ENCODE data around the gene OTP. TPM values are rescaled to one million over a fixed set of nuclear protein-coding genes. Genes with fewer than 3 reads are reported as not detected.

Gene OTP
- total RNA-seq, 1 donor from 2014 or later = not detected

GRCh38 chr5:77640589-77641396 is 2.3 kb upstream of the OTP start:
- DNase-seq = no peak

GRCh38 chr5:77638763-77639671 is 504 bp upstream of the OTP start:
- no peak for DNase-seq

DNA sequence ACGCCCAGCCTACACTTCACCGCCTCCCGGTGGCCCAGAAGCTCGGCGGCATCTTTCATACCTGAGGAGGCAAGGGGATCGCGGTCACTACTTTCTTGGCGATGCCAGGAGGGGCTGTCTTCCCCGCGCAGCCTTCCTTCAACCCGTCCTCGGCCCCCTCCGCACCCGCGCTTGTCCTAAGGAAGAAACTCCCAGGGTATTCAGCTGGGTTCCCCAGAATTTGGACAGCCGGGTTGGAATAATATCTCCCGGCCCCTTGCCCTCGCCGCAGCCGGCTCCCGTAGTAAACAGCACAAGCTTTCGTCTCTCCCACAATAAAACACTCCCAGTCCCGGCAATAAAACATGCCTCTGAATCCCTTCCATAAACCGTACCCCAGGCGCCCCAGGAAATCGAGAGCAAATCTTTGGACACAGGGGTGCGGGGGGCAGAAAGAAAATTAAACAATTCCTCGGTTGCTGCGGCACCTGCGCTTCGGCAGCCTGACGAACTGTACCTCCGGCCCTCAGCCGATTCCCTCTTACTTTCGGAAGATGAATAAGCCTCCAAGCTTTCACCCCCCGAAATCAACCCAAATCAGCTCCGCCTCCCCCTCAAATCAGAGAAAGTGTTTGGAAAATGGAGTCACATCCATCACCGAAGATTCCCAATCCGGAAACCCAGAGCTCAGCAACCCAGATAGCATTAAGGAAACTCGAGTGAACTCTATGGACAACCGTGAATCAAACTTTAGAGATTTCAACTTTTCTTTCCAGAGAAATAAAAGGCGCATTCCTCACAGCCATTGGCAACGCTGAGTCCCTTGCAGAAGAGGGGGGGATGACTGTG is 1.1 kb downstream of the OTP start:
- no peak for DNase-seq

DNA sequence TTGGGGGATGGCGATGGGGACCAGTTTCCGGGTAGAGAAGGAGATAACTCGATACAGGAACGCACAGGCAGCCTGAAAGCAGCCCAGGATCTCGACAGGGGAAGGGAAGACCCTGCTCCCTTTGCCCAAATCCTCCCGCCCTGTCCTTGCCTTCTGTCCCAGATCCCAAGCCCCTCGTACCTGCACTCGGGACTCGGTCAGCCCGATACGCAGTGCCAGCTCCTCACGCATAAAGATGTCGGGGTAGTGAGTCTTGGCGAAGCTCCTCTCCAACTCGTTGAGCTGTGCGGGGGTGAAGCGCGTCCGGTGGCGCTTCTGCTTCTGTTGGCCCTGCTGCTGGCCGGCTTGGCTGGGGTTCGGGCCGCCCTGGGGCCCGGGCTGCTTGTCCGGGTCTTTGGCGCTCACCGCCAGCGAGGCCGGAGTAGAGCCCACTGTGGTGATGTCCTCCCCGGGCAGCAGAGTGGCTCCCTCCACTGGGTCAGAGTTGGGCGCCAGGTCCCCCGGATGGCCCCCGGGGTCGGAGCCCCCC is 1.8 kb downstream of the OTP start:
- no peak for DNase-seq

DNA sequence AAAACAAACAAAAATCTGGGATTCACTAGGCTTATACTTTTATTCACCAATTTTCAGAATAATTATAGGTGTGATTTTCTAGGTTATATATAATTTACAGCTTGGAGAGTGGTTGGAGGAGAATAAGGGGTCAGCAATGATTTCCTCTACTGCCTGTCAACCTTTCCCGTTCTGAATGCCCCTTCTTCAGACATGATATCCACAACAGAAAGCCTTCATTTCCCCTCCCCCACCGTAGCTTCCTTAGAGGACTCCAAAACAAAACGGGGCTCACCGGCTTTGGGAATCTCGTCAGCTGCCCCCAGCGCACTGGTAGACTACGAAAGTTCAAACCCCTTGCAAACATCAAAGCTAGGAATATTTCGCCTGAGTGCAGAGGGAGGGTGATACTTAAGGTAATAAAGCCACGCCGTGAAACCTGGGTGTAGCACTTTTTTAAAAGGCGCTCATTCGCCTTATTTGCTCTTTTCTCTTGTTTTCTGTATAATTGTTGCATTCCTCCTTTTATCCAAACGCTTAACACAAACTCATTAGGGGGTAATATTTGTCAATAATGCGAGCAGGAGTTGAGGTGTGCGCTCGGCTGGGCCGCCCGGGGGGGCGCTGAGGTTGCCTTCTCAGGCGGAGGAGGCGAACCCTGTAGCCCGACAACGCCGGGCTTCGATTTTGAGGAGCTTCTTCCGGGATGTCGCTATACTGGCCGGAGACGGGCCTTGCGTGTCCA is 2.4 kb downstream of the OTP start:
- DNase-seq = no peak

DNA sequence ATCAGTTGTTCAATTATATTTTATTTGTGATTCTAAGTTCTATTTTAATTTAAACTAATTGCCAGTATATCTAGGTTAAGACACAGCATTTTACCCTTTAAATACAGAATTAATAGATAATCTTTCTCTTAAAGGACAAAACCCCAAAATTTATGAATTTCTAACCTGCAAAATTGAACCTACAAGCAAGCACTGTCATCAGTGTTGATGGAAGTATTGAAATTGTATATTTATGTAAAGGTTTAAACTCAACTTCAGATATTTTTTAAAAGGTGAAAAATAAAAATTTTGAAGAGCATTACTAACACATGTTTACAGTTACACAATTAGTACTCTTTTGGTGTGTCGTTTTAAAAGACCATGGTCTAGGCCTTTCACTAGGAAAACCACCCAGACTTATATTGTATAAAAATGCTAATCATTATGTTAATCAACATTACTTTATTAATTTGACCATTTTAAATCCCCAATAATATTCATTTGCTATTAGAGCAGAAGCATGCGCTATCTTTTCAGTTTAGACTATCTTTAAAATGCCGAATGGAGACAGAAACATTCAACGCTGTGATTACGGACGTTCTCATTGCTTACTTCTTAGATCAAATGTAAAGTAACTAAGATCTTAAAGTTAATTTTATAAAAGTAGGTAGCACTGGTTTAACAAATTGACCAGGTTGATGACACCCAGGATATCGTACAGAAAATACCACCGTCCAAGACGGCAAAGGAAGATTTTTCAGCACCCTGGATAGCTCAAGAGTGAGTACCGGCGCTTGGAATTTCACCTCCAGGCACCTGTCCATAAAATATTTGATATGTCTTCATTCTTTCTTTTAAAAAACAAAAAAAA is 3.2 kb downstream of the OTP start:
- no peak for DNase-seq

DNA sequence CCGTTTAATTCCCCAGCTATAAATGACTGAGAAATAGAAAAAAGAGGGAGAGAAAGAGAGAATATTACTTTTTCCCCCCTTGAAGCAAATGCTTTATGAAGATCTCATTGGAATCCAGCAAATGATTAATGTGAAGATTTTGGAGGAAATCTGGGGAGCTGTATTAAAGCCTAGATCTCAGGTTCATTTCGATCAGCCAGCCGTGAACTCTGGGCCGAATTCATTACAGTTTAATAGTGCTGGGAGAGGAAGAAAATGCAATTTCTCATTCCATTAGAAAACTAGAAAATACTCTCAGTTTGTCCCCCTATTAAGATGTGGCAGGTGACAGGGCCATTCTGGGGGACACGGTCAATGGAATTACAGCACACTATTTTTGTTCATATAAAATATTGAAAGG is 4.8 kb downstream of the OTP start:
- no peak for DNase-seq

DNA sequence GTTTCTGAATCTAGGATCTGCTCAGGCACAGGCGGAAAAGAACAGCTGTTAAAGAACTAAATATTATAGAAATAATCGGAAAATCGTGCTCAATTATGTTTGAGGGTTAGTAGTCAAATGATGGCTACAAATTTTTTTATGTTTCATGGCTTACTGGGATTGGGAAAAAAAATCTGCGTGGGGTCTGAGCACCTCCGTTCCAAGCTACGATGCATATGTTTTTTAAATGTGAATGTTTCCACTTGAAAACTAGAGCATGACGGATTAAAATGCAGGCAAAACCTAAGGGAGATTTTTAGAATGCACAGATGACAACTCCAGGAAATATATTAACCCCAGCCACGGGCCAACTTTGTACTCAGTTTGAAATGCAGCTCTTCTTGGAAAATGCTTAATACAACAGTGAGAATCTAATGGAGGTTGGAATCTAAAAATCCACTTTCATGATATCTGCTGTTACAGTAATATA is 5.3 kb downstream of the OTP start:
- DNase-seq = no peak

GRCh38 chr5:77632526-77633206 is 5.8 kb downstream of the OTP start:
- DNase-seq = no peak

DNA sequence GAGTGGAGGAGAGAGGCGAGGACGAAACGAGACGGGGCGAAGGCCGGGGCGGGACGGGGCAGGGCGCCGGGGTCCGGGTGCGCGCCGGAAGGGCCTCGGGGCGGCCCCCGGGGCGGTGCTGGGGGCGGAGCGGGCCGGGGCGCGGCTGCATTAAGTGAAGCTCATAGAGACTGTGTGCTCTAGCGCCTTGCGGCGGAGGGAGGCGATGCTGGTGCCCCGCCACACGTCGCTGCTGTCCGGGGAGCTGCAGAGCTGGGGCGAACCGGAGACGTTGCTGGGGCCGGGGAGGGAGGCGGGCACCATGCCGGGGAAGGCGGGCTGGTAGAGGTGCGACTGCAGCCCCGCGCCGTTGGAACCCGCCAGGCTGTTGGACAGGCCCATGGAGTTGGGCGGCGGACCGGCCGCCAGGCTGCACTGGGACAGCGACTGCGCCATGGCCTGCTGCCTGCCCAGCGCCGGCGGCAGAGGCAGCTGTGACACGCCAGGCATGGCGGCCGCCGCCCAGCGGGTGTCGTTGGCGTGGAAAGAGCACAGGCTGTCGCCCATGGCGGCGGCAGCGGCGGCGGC is 8.3 kb downstream of the OTP start:
- no peak for DNase-seq

DNA sequence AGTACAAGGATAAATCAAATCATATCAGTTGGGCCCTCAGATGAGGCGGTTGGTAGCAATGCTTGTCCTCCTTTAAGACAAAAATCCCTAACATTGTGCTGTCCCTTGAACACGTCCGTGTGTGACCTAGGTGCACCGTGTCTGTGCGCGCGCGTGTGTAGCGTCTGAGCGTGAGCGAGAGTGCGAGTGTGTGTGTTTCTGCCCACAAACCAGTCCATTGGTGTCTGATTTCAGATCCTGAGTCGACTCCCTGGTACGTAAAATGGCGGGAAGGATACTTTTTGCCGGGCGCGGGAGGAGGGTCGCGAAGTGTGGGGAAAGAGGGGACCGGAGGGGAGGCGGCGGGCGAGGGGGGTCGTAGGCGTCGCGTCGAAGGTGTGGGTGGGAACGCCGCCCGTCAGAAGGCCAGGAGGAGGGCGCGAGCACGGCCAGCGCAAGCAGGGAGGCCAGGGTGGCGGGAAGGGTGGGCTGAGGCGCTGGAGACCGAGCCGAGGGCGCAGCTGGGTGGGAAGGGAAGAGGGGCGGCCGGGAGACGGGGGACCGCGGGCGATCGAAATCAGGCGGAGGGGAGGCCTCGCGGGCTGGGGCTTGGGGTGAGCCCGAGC is 8.9 kb downstream of the OTP start:
- no peak for DNase-seq

GRCh38 chr5:77628840-77629508 is 9.5 kb downstream of the OTP start:
- no peak for DNase-seq

GRCh38 chr5:77627869-77628674 is 10.4 kb downstream of the OTP start:
- DNase-seq = no peak

GRCh38 chr5:77623203-77623740 is 15.2 kb downstream of the OTP start:
- DNase-seq = no peak

DNA sequence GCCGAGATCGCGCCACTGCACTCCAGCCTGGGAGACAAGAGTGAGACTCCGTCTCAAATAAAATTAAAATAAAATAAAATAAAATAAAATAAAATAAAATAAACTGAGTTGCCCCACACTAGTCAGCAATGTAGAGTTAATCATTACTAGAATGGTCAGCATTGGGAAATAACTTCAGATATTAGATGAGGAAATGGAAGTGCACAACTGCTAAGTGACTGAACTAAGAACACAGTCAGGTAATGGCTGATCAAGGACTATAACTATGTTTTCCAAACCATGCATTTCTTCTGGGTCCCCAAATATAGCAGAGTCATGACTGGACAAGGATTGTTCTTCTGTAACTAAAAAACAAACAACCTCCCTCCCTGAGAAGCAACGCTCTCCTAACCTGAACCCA is 17.1 kb downstream of the OTP start:
- no peak for DNase-seq

- DNase-seq = no peak
Measured at GRCh38 chr5:77620405-77620804, 18.1 kb downstream of the OTP start.

GRCh38 chr5:77616920-77617319 is 21.6 kb downstream of the OTP start:
- DNase-seq = no peak

Data from skin of body (tissue), 2 donors.